Measurements from ENCODE around the gene FBXO42. TPM values are rescaled to one million over a fixed set of nuclear protein-coding genes. Genes with fewer than 3 reads are reported as not detected.
A peak's percentile ranks its signal among the peaks of the same experiment; 100 is the strongest.

The FBXO42 gene
- total RNA-seq, 6 experiments from 2014 or later = 7.9 to 14.1 (median 10.2) TPM

GRCh38 chr1:16254263-16254928, 97.9 kb downstream of the FBXO42 start:
- peak; percentile 53 to 66 (median 56) for ATAC-seq
- H3K4me3 ChIP-seq = no peak overlapping the region
- H3K27me3 ChIP-seq = no peaks in the 10 kb centered on the region
- peaks cover 0 to 29% (median 13%) of the 10 kb centered on the region in 4 donors for H3K4me1 ChIP-seq
- 30% methylated on average over 4 of the region's 4 CpGs for WGBS (ENCODE audit: insufficient coverage, low coverage, low lambda C conversion rate, missing lambda C conversion rate)
- TF ChIP-seq CTCF (IDR thresholded peaks at IDR 0.05) (no peak), POLR2A (IDR thresholded peaks at IDR 0.05) (no peak)
- H3K9me3 ChIP-seq = no peaks in the 10 kb centered on the region
- peaks cover 0 to 24% (median 2%) of the 10 kb centered on the region in 4 donors for H3K36me3 ChIP-seq
- H3K27ac ChIP-seq = peak overlapping the region in 1 of 3 donors; percentile 6
- intact Hi-C loops (cut with DNase I) = loop anchor here in 1 of 2 donors (10.0 kb wide), 1 partner anchor 100 kb away; the partner anchor contains the start of gene FBXO42
- DNase-seq = no peak

- Histone ChIP-seq H3K4me3 (no peak overlapping the region), H3K36me3 (peaks cover 0 to 24% (median 2%) of the 10 kb centered on the region in 4 donors), H3K27ac (peak overlapping the region in 1 of 3 donors; percentile 6), H3K9me3 (no peaks in the 10 kb centered on the region), H3K27me3 (no peaks in the 10 kb centered on the region), H3K4me1 (peaks cover 0 to 39% (median 16%) of the 10 kb centered on the region in 4 donors)
- ATAC-seq = no peak
- WGBS (ENCODE audit: insufficient coverage, low coverage, low lambda C conversion rate, missing lambda C conversion rate) = 75% methylated on average over 5 of the region's 5 CpGs
- DNase-seq = no peak
- no peak for TF ChIP-seq CTCF (IDR thresholded peaks at IDR 0.05)
- no peak for TF ChIP-seq POLR2A (IDR thresholded peaks at IDR 0.05)
- intact Hi-C loops (cut with DNase I) = loop anchor here in 1 of 2 donors (10.0 kb wide), 1 partner anchor 101 kb away; the partner anchor contains the start of gene FBXO42
Measured at GRCh38 chr1:16253332-16253922, 98.9 kb downstream of the FBXO42 start.

GRCh38 chr1:16252912-16253311, 99.4 kb downstream of the FBXO42 start:
- DNase-seq (no peak), ATAC-seq (no peak)
- 100% methylated on average over 2 of the region's 2 CpGs for WGBS (ENCODE audit: insufficient coverage, low coverage, low lambda C conversion rate, missing lambda C conversion rate)
- Histone ChIP-seq H3K27ac (no peak overlapping the region), H3K4me3 (no peak overlapping the region), H3K4me1 (peaks cover 0 to 44% (median 18%) of the 10 kb centered on the region in 4 donors), H3K9me3 (no peaks in the 10 kb centered on the region), H3K36me3 (peaks cover 0 to 24% (median 2%) of the 10 kb centered on the region in 4 donors), H3K27me3 (no peaks in the 10 kb centered on the region)
- intact Hi-C loops (cut with DNase I) = loop anchor here in 1 of 2 donors (10.0 kb wide), 1 partner anchor 102 kb away; the partner anchor contains the start of gene FBXO42
- TF ChIP-seq CTCF (IDR thresholded peaks at IDR 0.05) = no peak
- no peak for TF ChIP-seq POLR2A (IDR thresholded peaks at IDR 0.05)

- peaks cover 0 to 50% (median 19%) of the 10 kb centered on the region in 4 donors for H3K4me1 ChIP-seq
- H3K4me3 ChIP-seq = no peak overlapping the region
- intact Hi-C loops (cut with DNase I) = loop anchor here in 1 of 2 donors (10.0 kb wide), 1 partner anchor 103 kb away; the partner anchor contains the start of gene FBXO42
- DNase-seq (no peak), ATAC-seq (no peak)
- TF ChIP-seq POLR2A (IDR thresholded peaks at IDR 0.05) (no peak), CTCF (IDR thresholded peaks at IDR 0.05) (no peak)
- peaks cover 0 to 29% (median 3%) of the 10 kb centered on the region in 4 donors for H3K36me3 ChIP-seq
- H3K27me3 ChIP-seq = no peaks in the 10 kb centered on the region
- no peaks in the 10 kb centered on the region for H3K9me3 ChIP-seq
- WGBS (ENCODE audit: insufficient coverage, low coverage, low lambda C conversion rate, missing lambda C conversion rate) = 96% methylated on average over 4 of the region's 10 CpGs
- peak overlapping the region in 1 of 3 donors; percentile 77 for H3K27ac ChIP-seq
Measured at GRCh38 chr1:16251381-16251780, 100.9 kb downstream of the FBXO42 start.

Measured in right lobe of liver (tissue), 6 donors.